DMS79 (cell line): ENCODE data around the gene SUMF2.
"Not testable (repeated sequence)": the region's sequence is repeated elsewhere in the genome, so short reads cannot be mapped to it uniquely, and the experiment has no call there.

Source experiments
- DNase-seq: peaks from one replicate; lab custom pipeline; 2025; lab: John Stamatoyannopoulos, UW

Gene SUMF2

GRCh38 chr7:56063500-56063881, 595 bp upstream of the SUMF2 start:
- no peak for DNase-seq

GRCh38 chr7:56066376-56066775, 2.3 kb downstream of the SUMF2 start:
- not testable (repeated sequence) for DNase-seq

- peak; percentile 28 for DNase-seq
Measured at GRCh38 chr7:56074371-56074791, 10.3 kb downstream of the SUMF2 start.

DNA sequence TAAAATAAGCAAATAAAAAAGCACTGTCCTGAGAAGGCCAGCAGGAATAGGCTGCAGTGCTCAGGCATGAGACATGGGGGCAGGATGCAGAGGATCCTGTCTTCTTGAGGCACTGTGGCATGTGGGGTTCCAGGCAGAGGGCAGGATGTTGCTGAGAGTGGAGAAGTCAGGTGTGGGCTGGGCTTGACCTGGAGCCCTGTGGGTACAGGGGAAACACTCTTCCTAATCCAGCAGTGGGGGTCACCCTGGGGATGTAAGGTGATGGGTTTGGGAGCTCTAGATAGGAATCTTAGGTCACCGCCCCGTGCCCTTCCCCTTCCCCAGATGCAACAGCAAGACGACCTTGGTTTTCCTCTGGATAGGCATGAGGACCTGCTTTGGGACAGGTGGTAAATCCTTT, 13.6 kb downstream of the SUMF2 start:
- DNase-seq, result no peak

DNA sequence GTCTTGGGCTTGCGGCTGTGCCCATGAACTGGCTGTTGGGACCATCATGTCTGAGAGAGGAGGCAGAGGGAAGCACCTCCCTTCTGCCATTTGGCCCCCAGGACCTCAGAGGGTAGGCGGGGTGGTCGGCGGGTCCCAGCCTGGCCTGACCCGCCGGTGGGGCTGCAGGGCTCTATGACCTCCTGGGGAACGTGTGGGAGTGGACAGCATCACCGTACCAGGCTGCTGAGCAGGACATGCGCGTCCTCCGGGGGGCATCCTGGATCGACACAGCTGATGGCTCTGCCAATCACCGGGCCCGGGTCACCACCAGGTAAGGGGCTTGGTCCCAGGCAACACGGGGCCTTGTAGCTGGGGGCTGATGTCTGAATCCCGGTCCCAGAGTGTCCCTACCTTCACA, 14.1 kb downstream of the SUMF2 start:
- no peak for DNase-seq

GRCh38 chr7:56079450-56080185, 15.5 kb downstream of the SUMF2 start:
- DNase-seq, result peak; percentile 82

- not testable (repeated sequence) for DNase-seq
Measured at GRCh38 chr7:56080726-56081435, 16.8 kb downstream of the SUMF2 start.

GRCh38 chr7:56081626-56082340, 17.7 kb downstream of the SUMF2 start:
- no peak for DNase-seq

DNA sequence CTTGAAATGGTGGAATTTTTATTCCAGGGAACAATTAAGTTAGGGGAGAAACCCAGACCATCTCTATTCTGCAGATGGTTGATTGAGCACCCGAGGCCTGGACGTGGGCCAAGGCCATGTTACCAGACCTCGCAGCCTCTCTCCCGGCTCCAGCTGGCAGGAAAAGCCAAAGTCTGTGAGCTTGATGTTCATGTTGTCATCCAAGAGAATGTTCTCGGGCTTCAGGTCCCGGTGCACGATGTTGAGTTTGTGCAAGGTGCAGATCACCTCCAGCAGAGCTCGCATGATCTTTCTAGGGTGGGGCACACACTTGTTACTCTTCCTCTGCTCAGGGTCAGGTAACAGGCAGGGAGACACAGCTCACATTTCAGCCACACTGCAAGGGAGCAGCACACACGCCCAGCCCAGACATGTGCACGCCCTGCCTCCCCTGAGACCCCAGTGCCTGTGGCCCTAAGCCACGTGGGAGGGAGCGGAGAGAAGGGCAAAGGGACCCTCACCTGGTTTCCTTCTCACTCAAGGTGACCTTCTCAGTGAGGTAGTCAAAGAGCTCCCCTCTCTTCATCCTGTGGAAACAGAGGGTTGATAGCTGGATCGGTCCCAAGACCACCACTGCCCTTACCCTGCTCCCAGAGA, 19.2 kb downstream of the SUMF2 start:
- DNase-seq, result peak; percentile 62

- no peak for DNase-seq
Measured at GRCh38 chr7:56086761-56087160, 22.7 kb downstream of the SUMF2 start.

DNA sequence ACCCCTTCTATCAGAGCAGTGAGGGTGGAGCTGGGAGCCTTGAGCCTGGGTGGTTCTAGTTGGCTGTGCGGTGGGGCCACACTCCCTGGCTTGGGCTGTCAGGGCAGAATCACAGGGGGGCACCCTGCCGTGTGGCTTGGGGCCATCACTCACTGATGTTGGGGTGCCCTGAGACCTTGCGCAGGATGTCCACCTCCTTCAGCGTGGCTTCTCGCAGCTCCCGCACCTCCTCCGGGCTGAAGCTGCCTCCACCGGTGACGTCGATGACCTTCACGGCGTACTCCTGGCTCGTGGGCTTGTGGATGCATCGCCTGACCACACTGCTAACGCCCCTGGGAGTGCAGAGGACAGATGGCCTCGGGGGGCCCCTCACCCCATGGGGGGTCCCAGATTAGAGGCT, 23.4 kb downstream of the SUMF2 start:
- DNase-seq, result no peak

DNA sequence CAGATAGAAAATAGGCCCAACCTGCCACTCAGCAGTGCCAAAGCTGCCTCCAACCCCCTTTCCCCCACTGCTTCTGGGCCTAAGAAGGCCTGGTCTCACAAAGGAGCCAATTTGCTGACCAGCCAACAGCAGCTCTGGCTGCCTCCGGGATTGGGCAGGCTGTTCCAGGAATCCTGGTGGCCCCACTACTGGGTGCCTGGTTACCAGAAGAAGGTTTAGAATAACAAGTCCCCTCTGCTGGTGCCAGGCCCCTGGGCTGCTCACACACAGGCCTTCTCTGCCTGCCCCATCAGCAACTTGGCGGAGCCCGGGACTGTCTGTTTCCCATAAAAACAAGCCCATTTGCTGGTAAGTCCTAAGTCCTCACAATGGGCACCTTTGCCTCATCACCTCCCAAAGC, 27.5 kb downstream of the SUMF2 start:
- no peak for DNase-seq

DNA sequence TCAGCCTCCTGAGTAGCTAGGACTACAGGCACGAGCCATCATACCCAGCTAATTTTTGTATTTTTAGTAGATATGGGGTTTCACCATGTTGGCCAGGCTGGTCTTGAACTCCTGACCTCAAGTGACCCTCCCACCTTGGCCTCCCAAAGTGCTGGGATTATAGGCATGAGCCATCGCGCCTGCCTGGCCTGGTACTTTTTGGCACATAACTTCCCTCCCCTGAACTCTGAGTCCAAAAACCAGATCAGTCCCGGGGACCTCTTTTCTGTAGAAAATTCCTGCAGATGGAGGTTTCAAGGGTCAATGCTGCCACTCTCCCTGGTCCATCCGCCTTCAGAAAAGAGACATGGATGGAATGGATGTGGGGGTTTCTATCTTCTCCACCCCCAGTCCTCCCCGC, 28.3 kb downstream of the SUMF2 start:
- DNase-seq, result not testable (repeated sequence)

DNA sequence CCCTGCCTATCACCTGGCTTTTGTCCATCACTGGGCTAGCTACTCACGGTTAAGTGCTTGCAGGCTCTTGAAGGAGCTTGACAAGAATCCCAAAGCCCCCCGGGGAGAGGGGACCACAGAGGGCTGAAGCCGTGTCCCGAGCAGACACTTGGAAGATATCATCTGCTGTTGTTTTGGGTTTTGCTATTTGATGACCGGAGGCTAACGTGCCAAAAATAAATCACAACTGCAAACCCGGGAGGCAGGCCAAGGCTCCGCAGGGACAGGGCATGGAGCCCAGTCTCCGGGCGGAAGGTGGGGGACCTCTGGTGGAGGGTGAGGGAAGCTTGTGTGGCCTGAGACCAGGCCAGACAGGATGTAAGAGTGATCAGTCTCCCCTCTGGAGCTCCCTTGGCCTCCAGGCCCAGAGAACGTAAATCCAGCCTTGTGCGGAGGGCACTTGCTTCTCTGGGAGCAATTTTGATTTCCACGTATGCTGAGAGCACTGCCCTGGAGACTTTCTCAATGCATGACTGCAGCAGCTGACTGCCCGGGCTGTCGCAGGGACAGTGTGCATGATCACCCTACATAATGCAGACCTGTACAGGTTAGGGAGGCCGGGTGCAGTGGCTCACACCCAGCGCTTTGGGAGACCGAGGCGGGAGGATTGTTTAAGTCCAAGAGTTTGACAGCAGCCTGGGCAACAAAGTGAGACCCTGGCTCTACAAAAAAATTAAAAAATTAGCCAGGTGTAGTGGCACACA, 28.9 kb downstream of the SUMF2 start, which contains the start of gene PHKG1:
PHKG1 (minus strand) TSS at position 164 of the 743 bp plus-strand sequence. CDS start 4,011 bp downstream, outside the sequence.
- DNase-seq, result peak; percentile 52

DNA sequence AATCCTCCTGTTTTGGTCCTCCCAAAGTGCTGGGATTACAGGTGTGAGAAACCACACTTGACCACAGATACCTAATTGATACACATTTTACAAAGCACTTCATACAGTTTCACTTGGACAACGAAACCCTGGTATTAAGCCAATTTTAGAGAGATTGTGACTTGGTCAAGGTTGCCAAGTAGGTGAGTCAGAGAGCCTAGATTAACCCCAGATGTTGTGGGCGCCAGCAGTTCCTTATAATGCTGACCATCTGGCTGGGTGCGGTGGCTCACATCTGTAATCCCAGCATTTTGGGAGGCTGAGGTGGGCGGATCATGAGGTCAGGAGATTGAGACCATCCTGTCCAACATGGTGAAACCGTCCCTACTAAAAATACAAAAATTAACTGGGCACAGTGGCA, 33.6 kb downstream of the SUMF2 start:
- DNase-seq, result no peak

- DNase-seq, result not testable (repeated sequence)
Measured at GRCh38 chr7:56098187-56099008, 34.3 kb downstream of the SUMF2 start.

DNA sequence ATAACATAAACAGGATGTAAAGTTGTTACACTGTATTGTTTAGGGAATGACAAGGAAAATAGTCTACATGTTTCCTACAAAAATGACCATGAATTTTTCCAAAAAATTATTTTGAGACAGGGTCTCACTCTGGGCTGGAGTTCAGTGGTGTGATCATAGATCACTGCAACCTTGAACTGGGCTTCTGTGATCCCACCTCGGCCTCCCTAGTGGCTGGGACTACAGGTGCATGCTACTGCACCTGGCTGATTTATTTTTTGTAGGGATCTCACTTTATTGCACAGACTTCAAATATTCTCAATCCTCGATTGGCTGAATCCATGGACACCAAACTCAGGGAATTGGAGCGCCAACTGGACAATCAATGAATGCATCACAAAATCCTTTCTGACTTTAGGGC, 35.6 kb downstream of the SUMF2 start:
- no peak for DNase-seq

GRCh38 chr7:56104138-56104537, 40.1 kb downstream of the SUMF2 start:
- DNase-seq, result not testable (repeated sequence)

- DNase-seq, result peak; percentile 14
Measured at GRCh38 chr7:56105508-56105907, 41.4 kb downstream of the SUMF2 start.
